Measurements from ENCODE around the gene GAK.
"Not testable (repeated sequence)": the region's sequence is repeated elsewhere in the genome, so short reads cannot be mapped to it uniquely, and the experiment has no call there.

GAK gene

DNA sequence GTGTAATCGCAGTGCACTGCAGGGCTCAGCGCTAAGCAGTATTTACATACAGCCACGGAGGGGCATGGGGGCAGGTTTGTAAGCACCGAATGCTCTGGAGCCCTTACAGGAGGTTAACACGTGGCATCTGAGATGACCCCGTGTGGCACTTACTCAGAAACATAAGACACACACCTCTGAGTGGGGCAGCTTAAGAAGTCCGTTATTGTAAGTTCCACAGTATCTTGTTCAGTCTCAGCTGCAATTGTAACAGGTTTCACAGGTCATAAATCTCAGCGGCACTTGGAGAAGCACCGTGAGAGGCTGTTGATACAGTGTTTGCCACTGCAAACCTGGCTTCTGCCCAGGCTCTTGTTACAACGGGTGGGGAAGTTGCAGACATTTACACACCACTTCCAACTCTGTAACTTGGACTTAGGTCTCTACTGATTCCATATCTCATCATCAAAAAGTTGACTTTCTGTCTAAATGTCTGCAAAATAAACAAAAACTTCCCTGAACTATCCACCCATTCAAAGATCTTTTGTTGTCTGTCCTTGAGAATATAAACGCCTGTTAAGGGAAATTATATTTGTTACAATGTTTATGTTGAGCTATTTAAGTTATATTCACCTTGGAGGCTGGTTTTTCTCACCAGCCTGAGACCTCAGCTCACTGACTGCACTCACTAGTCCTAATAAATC is 116.5 kb downstream of the GAK start:
- Histone ChIP-seq H3K36me3 (ENCODE audit: control insufficient read depth in 1 of 2, insufficient read depth in 2 of 2, low read length in 2 of 2) (no peaks in the 10 kb centered on the region), H3K27ac (ENCODE audit: low read depth, low read length) (no peak overlapping the region), H3K9me3 (ENCODE audit: control insufficient read depth in 1 of 2, low read length in 2 of 2) (no peaks in the 10 kb centered on the region), H3K9ac (ENCODE audit: low read depth in 1 of 2, low read length in 2 of 2) (no peak overlapping the region), H3K4me3 (ENCODE audit: low read depth in 1 of 2, low read length in 2 of 2) (no peak overlapping the region), H3K4me1 (ENCODE audit: control insufficient read depth in 1 of 2, insufficient read depth in 2 of 2, low read length in 2 of 2) (peaks cover 0 to 4% of the 10 kb centered on the region in 2 donors), H3K27me3 (ENCODE audit: control insufficient read depth in 1 of 2, insufficient read depth in 2 of 2, low read length in 2 of 2) (peaks cover 0 to 14% of the 10 kb centered on the region in 2 donors)

- Histone ChIP-seq H3K4me1 (ENCODE audit: control insufficient read depth in 1 of 2, insufficient read depth in 2 of 2, low read length in 2 of 2) (peaks cover 0 to 4% of the 10 kb centered on the region in 2 donors), H3K4me3 (ENCODE audit: low read depth in 1 of 2, low read length in 2 of 2) (no peak overlapping the region), H3K27me3 (ENCODE audit: control insufficient read depth in 1 of 2, insufficient read depth in 2 of 2, low read length in 2 of 2) (peaks cover 0 to 10% of the 10 kb centered on the region in 2 donors), H3K36me3 (ENCODE audit: control insufficient read depth in 1 of 2, insufficient read depth in 2 of 2, low read length in 2 of 2) (no peaks in the 10 kb centered on the region), H3K9ac (ENCODE audit: low read depth in 1 of 2, low read length in 2 of 2) (no peak overlapping the region), H3K9me3 (ENCODE audit: control insufficient read depth in 1 of 2, low read length in 2 of 2) (no peaks in the 10 kb centered on the region), H3K27ac (ENCODE audit: low read depth, low read length) (no peak overlapping the region)
Measured at GRCh38 chr4:814312-814850, 117.7 kb downstream of the GAK start.

DNA sequence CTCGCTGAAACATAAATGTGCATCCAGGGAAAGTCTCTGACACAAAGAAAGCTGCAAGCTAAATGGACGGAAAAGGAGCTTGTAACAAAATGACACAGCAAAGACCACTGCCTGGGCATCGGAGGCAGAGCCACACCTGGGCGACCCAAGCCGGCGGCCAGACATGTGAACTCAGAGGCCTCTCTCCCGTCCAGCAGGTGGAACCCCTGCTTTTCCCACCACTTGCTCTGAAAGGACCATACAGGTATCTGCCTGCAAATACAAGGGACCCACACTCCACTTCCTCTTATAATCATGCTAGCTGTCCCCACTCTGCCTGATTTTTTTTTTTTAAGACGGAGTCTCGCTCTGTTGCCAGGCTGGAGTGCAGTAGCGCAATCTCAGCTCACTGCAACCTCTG is 118.2 kb downstream of the GAK start:
- Histone ChIP-seq H3K27ac (ENCODE audit: low read depth, low read length) (no peak overlapping the region), H3K36me3 (ENCODE audit: control insufficient read depth in 1 of 2, insufficient read depth in 2 of 2, low read length in 2 of 2) (no peaks in the 10 kb centered on the region), H3K9ac (ENCODE audit: low read depth in 1 of 2, low read length in 2 of 2) (no peak overlapping the region), H3K4me1 (ENCODE audit: control insufficient read depth in 1 of 2, insufficient read depth in 2 of 2, low read length in 2 of 2) (peaks cover 0 to 4% of the 10 kb centered on the region in 2 donors), H3K9me3 (ENCODE audit: control insufficient read depth in 1 of 2, low read length in 2 of 2) (no peaks in the 10 kb centered on the region), H3K4me3 (ENCODE audit: low read depth in 1 of 2, low read length in 2 of 2) (no peak overlapping the region), H3K27me3 (ENCODE audit: control insufficient read depth in 1 of 2, insufficient read depth in 2 of 2, low read length in 2 of 2) (peaks cover 0 to 10% of the 10 kb centered on the region in 2 donors)

DNA sequence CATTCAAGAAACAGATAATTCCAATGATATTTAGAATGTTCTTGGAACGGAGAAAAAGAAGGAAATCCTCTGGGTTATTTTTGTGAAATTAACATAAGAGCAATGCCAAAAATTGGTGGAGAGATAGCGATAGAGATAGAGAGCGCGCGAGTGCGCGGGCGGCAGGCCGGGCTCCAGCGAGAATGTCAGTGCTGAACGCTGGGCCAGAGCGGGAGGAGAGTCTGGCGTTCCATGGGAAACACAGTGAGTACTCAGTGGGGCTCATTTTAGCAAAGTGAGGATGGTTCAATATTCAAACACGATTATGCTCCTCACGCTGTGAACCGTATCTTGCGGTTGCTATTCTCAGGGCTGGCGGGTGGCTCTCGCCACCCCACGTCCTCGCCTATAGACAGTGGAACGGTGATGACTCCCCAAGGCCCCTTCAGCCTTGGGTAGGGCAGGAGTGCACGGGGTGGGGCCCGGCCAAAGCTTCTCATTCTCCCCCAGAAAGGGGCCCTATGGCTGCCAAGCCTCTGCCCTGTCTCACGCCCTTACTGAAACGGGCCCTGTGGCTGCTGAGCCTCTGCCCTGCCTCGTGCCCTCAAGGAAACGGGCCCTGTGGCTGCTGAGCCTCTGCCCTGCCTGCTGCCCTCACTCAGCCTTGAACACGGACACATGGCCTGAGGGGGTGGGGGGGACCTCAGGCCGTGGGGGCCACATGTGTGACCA is 123.1 kb downstream of the GAK start:
- peaks cover 0 to 3% of the 10 kb centered on the region in 2 donors for H3K27me3 ChIP-seq (ENCODE audit: control insufficient read depth in 1 of 2, insufficient read depth in 2 of 2, low read length in 2 of 2)
- H3K9me3 ChIP-seq (ENCODE audit: control insufficient read depth in 1 of 2, low read length in 2 of 2) = no peaks in the 10 kb centered on the region
- no peak overlapping the region for H3K27ac ChIP-seq (ENCODE audit: low read depth, low read length)
- H3K4me3 ChIP-seq (ENCODE audit: low read depth in 1 of 2, low read length in 2 of 2) = no peak overlapping the region
- H3K9ac ChIP-seq (ENCODE audit: low read depth in 1 of 2, low read length in 2 of 2) = no peak overlapping the region
- H3K4me1 ChIP-seq (ENCODE audit: control insufficient read depth in 1 of 2, insufficient read depth in 2 of 2, low read length in 2 of 2) = no peaks in the 10 kb centered on the region
- H3K36me3 ChIP-seq (ENCODE audit: control insufficient read depth in 1 of 2, insufficient read depth in 2 of 2, low read length in 2 of 2) = no peaks in the 10 kb centered on the region

DNA sequence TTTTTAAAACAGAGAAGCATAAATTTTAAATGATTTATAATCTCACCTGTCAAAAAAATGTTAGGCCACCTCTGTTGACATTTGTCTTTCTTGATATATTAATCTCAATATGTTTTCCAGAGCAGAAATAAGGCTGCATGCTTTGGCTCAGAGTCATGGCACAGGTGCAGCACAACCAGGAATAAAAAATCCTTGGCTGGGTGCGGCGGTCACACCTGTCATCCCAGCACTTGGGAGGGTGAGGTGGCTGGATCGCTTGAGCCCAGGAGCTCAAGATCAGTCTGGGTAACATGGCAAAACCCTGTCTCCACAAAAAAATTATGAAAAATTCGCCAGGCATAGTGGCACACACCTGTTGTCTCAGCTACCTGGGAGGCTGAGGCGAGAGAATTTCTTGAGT is 124.3 kb downstream of the GAK start:
- peaks cover 0 to 3% of the 10 kb centered on the region in 2 donors for H3K27me3 ChIP-seq (ENCODE audit: control insufficient read depth in 1 of 2, insufficient read depth in 2 of 2, low read length in 2 of 2)
- H3K9ac ChIP-seq (ENCODE audit: low read depth in 1 of 2, low read length in 2 of 2) = no peak overlapping the region
- H3K9me3 ChIP-seq (ENCODE audit: control insufficient read depth in 1 of 2, low read length in 2 of 2) = no peaks in the 10 kb centered on the region
- no peak overlapping the region for H3K4me3 ChIP-seq (ENCODE audit: low read depth in 1 of 2, low read length in 2 of 2)
- no peaks in the 10 kb centered on the region for H3K36me3 ChIP-seq (ENCODE audit: control insufficient read depth in 1 of 2, insufficient read depth in 2 of 2, low read length in 2 of 2)
- no peak overlapping the region for H3K27ac ChIP-seq (ENCODE audit: low read depth, low read length)
- H3K4me1 ChIP-seq (ENCODE audit: control insufficient read depth in 1 of 2, insufficient read depth in 2 of 2, low read length in 2 of 2) = no peaks in the 10 kb centered on the region

DNA sequence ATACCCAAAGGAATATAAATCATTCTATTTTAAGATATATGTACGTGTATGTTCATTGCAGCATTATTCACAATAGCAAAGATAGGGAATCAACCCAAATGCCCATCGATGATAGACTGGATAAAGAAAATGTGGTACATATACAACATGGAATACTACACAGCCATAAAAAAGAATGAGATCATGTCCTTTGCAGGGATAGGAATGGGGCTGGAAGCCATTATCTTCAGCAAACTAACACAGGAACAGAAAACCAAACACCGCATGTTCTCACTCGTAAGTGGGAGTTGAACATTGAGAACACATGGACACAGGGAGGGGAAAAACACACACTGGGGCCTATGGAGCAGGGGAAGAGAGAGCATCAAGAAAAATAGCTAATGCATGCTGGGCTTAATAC is 125.1 kb downstream of the GAK start:
- H3K27me3 ChIP-seq (ENCODE audit: control insufficient read depth in 1 of 2, insufficient read depth in 2 of 2, low read length in 2 of 2); H3K27ac ChIP-seq (ENCODE audit: low read depth, low read length); H3K4me3 ChIP-seq (ENCODE audit: low read depth in 1 of 2, low read length in 2 of 2); H3K4me1 ChIP-seq (ENCODE audit: control insufficient read depth in 1 of 2, insufficient read depth in 2 of 2, low read length in 2 of 2); H3K36me3 ChIP-seq (ENCODE audit: control insufficient read depth in 1 of 2, insufficient read depth in 2 of 2, low read length in 2 of 2); H3K9ac ChIP-seq (ENCODE audit: low read depth in 1 of 2, low read length in 2 of 2); H3K9me3 ChIP-seq (ENCODE audit: control insufficient read depth in 1 of 2, low read length in 2 of 2): not testable (repeated sequence)

DNA sequence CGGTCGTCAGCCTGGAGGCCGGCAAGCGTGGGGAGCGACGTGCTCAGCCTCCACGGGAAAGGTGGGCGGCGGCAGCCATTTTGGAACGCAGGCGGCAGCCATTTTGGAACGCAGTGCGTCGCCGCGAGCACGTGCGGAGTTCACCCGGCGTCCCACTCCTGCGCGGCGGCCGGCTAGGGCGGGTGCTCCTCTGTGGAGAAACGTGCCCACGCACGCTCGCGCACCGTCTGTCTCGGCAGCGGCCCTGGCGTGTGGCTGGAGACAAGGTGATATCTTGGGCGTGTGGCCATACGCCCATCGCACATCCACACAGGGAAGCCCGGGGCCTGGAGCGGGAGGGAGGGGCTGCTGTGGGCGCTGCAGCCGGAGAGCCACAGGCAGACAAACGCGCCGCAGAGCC is 127.3 kb downstream of the GAK start:
- H3K4me3 ChIP-seq (ENCODE audit: low read depth in 1 of 2, low read length in 2 of 2) = no peak overlapping the region
- H3K36me3 ChIP-seq (ENCODE audit: control insufficient read depth in 1 of 2, insufficient read depth in 2 of 2, low read length in 2 of 2) = no peaks in the 10 kb centered on the region
- peaks cover 0 to 3% of the 10 kb centered on the region in 2 donors for H3K9me3 ChIP-seq (ENCODE audit: control insufficient read depth in 1 of 2, low read length in 2 of 2)
- no peaks in the 10 kb centered on the region for H3K27me3 ChIP-seq (ENCODE audit: control insufficient read depth in 1 of 2, insufficient read depth in 2 of 2, low read length in 2 of 2)
- no peak overlapping the region for H3K27ac ChIP-seq (ENCODE audit: low read depth, low read length)
- no peaks in the 10 kb centered on the region for H3K4me1 ChIP-seq (ENCODE audit: control insufficient read depth in 1 of 2, insufficient read depth in 2 of 2, low read length in 2 of 2)
- no peak overlapping the region for H3K9ac ChIP-seq (ENCODE audit: low read depth in 1 of 2, low read length in 2 of 2)

DNA sequence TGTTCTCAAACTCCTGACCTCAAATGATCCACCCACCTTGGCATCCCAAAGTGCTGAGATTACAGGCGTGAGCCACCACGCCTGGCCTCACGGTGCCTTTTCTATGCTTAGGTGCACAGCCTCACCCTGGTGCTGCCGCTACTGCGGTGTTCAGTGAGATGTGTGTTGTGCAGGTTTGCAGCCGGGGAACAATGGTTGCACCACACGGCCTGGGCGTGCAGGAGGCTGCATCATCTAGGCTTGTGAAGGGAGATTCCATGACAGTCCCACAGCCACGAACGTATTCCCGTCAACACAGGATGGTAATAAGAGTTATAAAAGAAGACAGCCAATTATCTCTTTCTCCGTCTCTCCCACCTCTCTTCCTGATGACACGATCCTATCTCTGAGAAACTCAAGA is 128.2 kb downstream of the GAK start:
- Histone ChIP-seq H3K27ac (ENCODE audit: low read depth, low read length) (no peak overlapping the region), H3K36me3 (ENCODE audit: control insufficient read depth in 1 of 2, insufficient read depth in 2 of 2, low read length in 2 of 2) (no peaks in the 10 kb centered on the region), H3K4me1 (ENCODE audit: control insufficient read depth in 1 of 2, insufficient read depth in 2 of 2, low read length in 2 of 2) (peaks cover 0 to 5% of the 10 kb centered on the region in 2 donors), H3K27me3 (ENCODE audit: control insufficient read depth in 1 of 2, insufficient read depth in 2 of 2, low read length in 2 of 2) (no peaks in the 10 kb centered on the region), H3K4me3 (ENCODE audit: low read depth in 1 of 2, low read length in 2 of 2) (no peak overlapping the region), H3K9me3 (ENCODE audit: control insufficient read depth in 1 of 2, low read length in 2 of 2) (peaks cover 0 to 3% of the 10 kb centered on the region in 2 donors), H3K9ac (ENCODE audit: low read depth in 1 of 2, low read length in 2 of 2) (no peak overlapping the region)

DNA sequence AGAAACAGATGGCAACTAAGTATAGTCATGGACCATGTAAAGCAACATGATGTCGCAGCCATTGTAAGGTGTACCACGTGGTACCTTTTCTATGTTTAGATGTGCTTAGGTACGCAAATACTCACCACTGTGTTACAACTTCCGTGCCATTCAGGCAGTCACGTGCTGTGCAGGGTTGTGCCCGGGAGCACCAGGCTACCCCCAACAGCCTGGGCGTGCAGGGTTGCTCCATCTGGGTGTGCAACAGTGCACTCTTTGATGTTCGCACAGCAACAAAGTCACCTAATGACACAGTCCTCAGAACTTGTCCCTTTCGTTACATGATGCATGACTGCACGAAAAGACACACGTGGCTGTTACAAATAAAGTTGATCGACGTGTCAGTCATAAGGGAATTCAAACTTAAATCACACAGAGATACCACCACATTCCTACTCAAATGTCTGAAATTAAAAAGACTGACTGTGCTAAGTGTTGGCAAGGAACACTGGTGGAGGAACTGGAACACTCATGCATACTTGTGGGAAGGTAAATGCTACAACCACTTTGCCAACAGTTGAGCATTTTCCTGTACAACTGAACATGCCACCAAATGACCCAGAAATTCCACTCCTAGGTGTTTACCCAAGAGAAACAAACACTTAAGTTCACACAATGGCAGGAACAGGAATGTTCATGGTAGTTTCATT is 130.5 kb downstream of the GAK start:
- peaks cover 0 to 5% of the 10 kb centered on the region in 2 donors for H3K4me1 ChIP-seq (ENCODE audit: control insufficient read depth in 1 of 2, insufficient read depth in 2 of 2, low read length in 2 of 2)

More for the DNA sequence above, 130.5 kb downstream of the GAK start:
- Histone ChIP-seq H3K36me3 (ENCODE audit: control insufficient read depth in 1 of 2, insufficient read depth in 2 of 2, low read length in 2 of 2) (no peaks in the 10 kb centered on the region), H3K27ac (ENCODE audit: low read depth, low read length) (no peak overlapping the region), H3K4me3 (ENCODE audit: low read depth in 1 of 2, low read length in 2 of 2) (no peak overlapping the region), H3K9me3 (ENCODE audit: control insufficient read depth in 1 of 2, low read length in 2 of 2) (peaks cover 0 to 3% of the 10 kb centered on the region in 2 donors), H3K9ac (ENCODE audit: low read depth in 1 of 2, low read length in 2 of 2) (no peak overlapping the region), H3K27me3 (ENCODE audit: control insufficient read depth in 1 of 2, insufficient read depth in 2 of 2, low read length in 2 of 2) (peaks cover 0 to 2% of the 10 kb centered on the region in 2 donors)

All from duodenal mucosa (tissue), 2 donors.